WTC11 (cell line): ENCODE data around the gene MSI2. TPM values are rescaled to one million over a fixed set of nuclear protein-coding genes. Genes with fewer than 3 reads are reported as not detected.

Experiments
- ATAC-seq: fragments of 200-7000 bp; cut with Tn5 transposase; 2 replicates; pipeline ENCODE4 v1.10.0; 2021; ENCODE audit warnings: mild to moderate bottlenecking, moderate library complexity
- CTCF ChIA-PET: fragments of 300-600 bp; sonication (Branson Sonifier 250); formaldehyde crosslinking; loops from one replicate; lab custom pipeline; 2021; ENCODE audit warnings: antibody characterized with exemption; lab: Charles Lee
- POLR2A ChIA-PET: fragments of 350-600 bp; sonication (Branson Sonifier 250); formaldehyde crosslinking; loops from one replicate; lab custom pipeline; 2021; ENCODE audit warnings: antibody characterized with exemption; lab: Charles Lee
- DNase-seq: peaks from one replicate; pipeline ENCODE4 v3.0.0; 2021; ENCODE audit warnings: low spot score
- H3K27ac Mint-ChIP-seq: 2 replicates; pipeline ENCODE4 v1.8.0; 2021; ENCODE audit warnings: mixed read lengths
- H3K27me3 Mint-ChIP-seq: 2 replicates; pipeline ENCODE4 v1.8.0; 2021; ENCODE audit warnings: low read depth, mild to moderate bottlenecking, moderate library complexity, mixed read lengths
- H3K36me3 Mint-ChIP-seq: 2 replicates; pipeline ENCODE4 v1.8.0; 2021; ENCODE audit warnings: mixed read lengths
- H3K4me1 Mint-ChIP-seq: 2 replicates; pipeline ENCODE4 v1.8.0; 2022; ENCODE audit warnings: mixed read lengths
- H3K4me3 Mint-ChIP-seq: 2 replicates; pipeline ENCODE4 v1.8.0; 2021; ENCODE audit warnings: mild to moderate bottlenecking, moderate library complexity, mixed read lengths
- H3K9me3 Mint-ChIP-seq: 2 replicates; pipeline ENCODE4 v1.8.0; 2021; ENCODE audit warnings: mixed read lengths
- EMX1 ChIP-seq: fragments of 250-450 bp; sonication (Bioruptor Pico); IDR thresholded peaks from 2 replicates; pipeline ENCODE4 v1.8.0; 2021; ENCODE audit warnings: mild to moderate bottlenecking
- ESRRA ChIP-seq: sonication (generic); formaldehyde crosslinking; IDR thresholded peaks from 2 replicates; pipeline ENCODE4 v1.8.1; 2022; ENCODE audit warnings: mild to moderate bottlenecking, missing genetic modification reagents, borderline replicate concordance
- HMGA2 ChIP-seq: fragments of 250-450 bp; sonication (Bioruptor Pico); IDR thresholded peaks from 2 replicates; pipeline ENCODE4 v1.4.0; 2021; ENCODE audit warnings: mild to moderate bottlenecking, moderate library complexity
- MXD4 ChIP-seq: fragments of 250-450 bp; sonication (Bioruptor Pico); IDR thresholded peaks from 2 replicates; pipeline ENCODE4 v1.8.0; 2021; ENCODE audit warnings: mild to moderate bottlenecking, moderate library complexity, borderline replicate concordance
- NR1H2 ChIP-seq: sonication (generic); formaldehyde crosslinking; IDR thresholded peaks from 2 replicates; pipeline ENCODE4 v1.9.0; 2021; ENCODE audit warnings: mild to moderate bottlenecking, moderate library complexity, missing genetic modification reagents
- NR2C2 ChIP-seq: sonication (generic); formaldehyde crosslinking; IDR thresholded peaks from 2 replicates; pipeline ENCODE4 v1.8.0; 2022; ENCODE audit warnings: mild to moderate bottlenecking, missing genetic modification reagents
- SMAD3 ChIP-seq: sonication (generic); formaldehyde crosslinking; IDR thresholded peaks from 2 replicates; pipeline ENCODE4 v1.8.0; 2022; ENCODE audit warnings: missing genetic modification reagents, mild to moderate bottlenecking, borderline replicate concordance
- SMAD4 ChIP-seq: sonication (generic); formaldehyde crosslinking; IDR thresholded peaks from 2 replicates; pipeline ENCODE4 v1.8.0; 2022; ENCODE audit warnings: mild to moderate bottlenecking, missing genetic modification reagents
- SOX15 ChIP-seq: fragments of 250-450 bp; sonication (Bioruptor Pico); IDR thresholded peaks from 2 replicates; pipeline ENCODE4 v1.9.0; 2021; ENCODE audit warnings: mild to moderate bottlenecking
- TEAD4 ChIP-seq: sonication (generic); formaldehyde crosslinking; IDR thresholded peaks from 2 replicates; pipeline ENCODE4 v1.8.0; 2022; ENCODE audit warnings: mild to moderate bottlenecking, missing genetic modification reagents
- TP53 ChIP-seq: sonication (generic); formaldehyde crosslinking; IDR thresholded peaks from 2 replicates; pipeline ENCODE4 v1.8.1; 2023; ENCODE audit warnings: mild to moderate bottlenecking, missing genetic modification reagents
- ZNF232 ChIP-seq: sonication (generic); formaldehyde crosslinking; IDR thresholded peaks from 2 replicates; pipeline ENCODE4 v1.8.0; 2022; ENCODE audit warnings: mild to moderate bottlenecking, missing genetic modification reagents
- ZNF263 ChIP-seq: sonication (generic); formaldehyde crosslinking; IDR thresholded peaks from 2 replicates; pipeline ENCODE4 v1.8.1; 2022; ENCODE audit warnings: low read depth, mild to moderate bottlenecking, moderate library complexity, missing genetic modification reagents
- total RNA-seq: library from RNA; stranded (reverse); gene quantifications from 3 replicates; pipeline ENCODE4 v1.2.3, GENCODE V29; 2021
- TF ChIP-seq, protein P1 (sequence below): sonication (generic); formaldehyde crosslinking; IDR thresholded peaks from 2 replicates; pipeline ENCODE4 v1.8.0; 2022; ENCODE audit warnings: missing genetic modification reagents
- TF ChIP-seq, protein P2 (sequence below): sonication (generic); formaldehyde crosslinking; IDR thresholded peaks from 2 replicates; pipeline ENCODE4 v1.8.0; 2023; ENCODE audit warnings: mild to moderate bottlenecking, missing genetic modification reagents
- TF ChIP-seq, protein P3 (sequence below): sonication (generic); formaldehyde crosslinking; conservative IDR thresholded peaks from 2 replicates; pipeline ENCODE4 v1.8.1; 2022; ENCODE audit warnings: mild to moderate bottlenecking, missing genetic modification reagents
- TF ChIP-seq, protein P4 (sequence below): fragments of 200-600 bp; IDR thresholded peaks from 2 replicates; pipeline ENCODE4 v1.8.0; 2022; ENCODE audit warnings: antibody characterized with exemption
- TF ChIP-seq, protein P5 (sequence below): fragments of 250-450 bp; sonication (Bioruptor Pico); IDR thresholded peaks from 2 replicates; pipeline ENCODE4 v1.9.0; 2021; ENCODE audit warnings: mild to moderate bottlenecking
- TF ChIP-seq, protein P6 (sequence below): sonication (generic); formaldehyde crosslinking; IDR thresholded peaks from 2 replicates; pipeline ENCODE4 v1.8.1; 2023; ENCODE audit warnings: mild to moderate bottlenecking, missing genetic modification reagents, moderate library complexity
- TF ChIP-seq, protein P7 (sequence below): sonication (generic); formaldehyde crosslinking; IDR thresholded peaks from 2 replicates; pipeline ENCODE4 v1.8.0; 2023; ENCODE audit warnings: missing genetic modification reagents
- TF ChIP-seq, protein P8 (sequence below): sonication (generic); formaldehyde crosslinking; IDR thresholded peaks from 2 replicates; pipeline ENCODE4 v1.8.1; 2022; ENCODE audit warnings: mild to moderate bottlenecking, moderate library complexity, missing genetic modification reagents

Gene MSI2
- total RNA-seq, 1 experiment from 2014 or later, result 82.1 TPM

DNA sequence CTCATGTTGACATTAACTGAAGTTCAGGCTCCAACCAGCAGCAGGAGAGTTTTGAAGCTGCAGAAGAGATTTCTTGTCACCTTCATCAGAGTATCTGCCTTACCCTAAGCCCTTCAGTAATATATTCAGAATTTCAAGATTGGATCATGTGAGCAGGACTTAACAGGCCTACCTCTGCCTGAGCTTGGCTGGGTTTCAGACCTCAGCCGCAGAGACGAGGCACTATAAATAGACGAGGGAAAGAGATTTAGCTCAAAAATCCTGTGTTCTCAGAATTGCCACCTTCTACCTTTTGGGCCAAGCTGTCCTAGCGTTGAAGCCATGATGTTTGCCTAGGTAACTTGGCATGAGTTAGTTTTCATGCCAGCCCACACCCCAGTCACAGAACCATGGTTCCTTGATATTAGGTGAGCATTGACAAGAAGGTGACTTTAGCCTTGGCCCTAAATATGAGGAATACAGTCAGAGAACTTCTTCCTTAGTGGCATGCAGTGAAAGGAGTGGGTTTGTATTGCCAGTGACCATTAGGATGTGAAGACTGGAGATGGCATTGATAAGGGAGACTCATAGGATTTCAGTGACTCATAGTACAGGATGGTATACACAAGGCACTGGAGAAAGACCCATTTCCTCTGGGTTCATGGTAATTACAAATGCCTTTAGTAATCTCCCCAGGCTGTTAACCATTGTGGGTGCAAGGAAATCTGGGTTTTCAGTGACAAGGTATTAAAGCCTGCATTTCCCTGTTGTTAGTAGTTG is 224.3 kb downstream of the MSI2 start (continued):
- TF ChIP-seq, protein P1, sequence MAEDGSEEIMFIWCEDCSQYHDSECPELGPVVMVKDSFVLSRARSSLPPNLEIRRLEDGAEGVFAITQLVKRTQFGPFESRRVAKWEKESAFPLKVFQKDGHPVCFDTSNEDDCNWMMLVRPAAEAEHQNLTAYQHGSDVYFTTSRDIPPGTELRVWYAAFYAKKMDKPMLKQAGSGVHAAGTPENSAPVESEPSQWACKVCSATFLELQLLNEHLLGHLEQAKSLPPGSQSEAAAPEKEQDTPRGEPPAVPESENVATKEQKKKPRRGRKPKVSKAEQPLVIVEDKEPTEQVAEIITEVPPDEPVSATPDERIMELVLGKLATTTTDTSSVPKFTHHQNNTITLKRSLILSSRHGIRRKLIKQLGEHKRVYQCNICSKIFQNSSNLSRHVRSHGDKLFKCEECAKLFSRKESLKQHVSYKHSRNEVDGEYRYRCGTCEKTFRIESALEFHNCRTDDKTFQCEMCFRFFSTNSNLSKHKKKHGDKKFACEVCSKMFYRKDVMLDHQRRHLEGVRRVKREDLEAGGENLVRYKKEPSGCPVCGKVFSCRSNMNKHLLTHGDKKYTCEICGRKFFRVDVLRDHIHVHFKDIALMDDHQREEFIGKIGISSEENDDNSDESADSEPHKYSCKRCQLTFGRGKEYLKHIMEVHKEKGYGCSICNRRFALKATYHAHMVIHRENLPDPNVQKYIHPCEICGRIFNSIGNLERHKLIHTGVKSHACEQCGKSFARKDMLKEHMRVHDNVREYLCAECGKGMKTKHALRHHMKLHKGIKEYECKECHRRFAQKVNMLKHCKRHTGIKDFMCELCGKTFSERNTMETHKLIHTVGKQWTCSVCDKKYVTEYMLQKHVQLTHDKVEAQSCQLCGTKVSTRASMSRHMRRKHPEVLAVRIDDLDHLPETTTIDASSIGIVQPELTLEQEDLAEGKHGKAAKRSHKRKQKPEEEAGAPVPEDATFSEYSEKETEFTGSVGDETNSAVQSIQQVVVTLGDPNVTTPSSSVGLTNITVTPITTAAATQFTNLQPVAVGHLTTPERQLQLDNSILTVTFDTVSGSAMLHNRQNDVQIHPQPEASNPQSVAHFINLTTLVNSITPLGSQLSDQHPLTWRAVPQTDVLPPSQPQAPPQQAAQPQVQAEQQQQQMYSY (CRISPR knock-in tag), result no peak
- TF ChIP-seq TEAD4 (CRISPR knock-in tag) (no peak), SMAD4 (CRISPR knock-in tag) (no peak), EMX1 (no peak)
- TF ChIP-seq, protein P2, sequence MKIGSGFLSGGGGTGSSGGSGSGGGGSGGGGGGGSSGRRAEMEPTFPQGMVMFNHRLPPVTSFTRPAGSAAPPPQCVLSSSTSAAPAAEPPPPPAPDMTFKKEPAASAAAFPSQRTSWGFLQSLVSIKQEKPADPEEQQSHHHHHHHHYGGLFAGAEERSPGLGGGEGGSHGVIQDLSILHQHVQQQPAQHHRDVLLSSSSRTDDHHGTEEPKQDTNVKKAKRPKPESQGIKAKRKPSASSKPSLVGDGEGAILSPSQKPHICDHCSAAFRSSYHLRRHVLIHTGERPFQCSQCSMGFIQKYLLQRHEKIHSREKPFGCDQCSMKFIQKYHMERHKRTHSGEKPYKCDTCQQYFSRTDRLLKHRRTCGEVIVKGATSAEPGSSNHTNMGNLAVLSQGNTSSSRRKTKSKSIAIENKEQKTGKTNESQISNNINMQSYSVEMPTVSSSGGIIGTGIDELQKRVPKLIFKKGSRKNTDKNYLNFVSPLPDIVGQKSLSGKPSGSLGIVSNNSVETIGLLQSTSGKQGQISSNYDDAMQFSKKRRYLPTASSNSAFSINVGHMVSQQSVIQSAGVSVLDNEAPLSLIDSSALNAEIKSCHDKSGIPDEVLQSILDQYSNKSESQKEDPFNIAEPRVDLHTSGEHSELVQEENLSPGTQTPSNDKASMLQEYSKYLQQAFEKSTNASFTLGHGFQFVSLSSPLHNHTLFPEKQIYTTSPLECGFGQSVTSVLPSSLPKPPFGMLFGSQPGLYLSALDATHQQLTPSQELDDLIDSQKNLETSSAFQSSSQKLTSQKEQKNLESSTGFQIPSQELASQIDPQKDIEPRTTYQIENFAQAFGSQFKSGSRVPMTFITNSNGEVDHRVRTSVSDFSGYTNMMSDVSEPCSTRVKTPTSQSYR (CRISPR knock-in tag), result no peak
- TF ChIP-seq, protein P3, sequence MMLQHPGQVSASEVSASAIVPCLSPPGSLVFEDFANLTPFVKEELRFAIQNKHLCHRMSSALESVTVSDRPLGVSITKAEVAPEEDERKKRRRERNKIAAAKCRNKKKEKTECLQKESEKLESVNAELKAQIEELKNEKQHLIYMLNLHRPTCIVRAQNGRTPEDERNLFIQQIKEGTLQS (CRISPR knock-in tag), result no peak
- TF ChIP-seq, all 79 proteins: peak for 0

DNA sequence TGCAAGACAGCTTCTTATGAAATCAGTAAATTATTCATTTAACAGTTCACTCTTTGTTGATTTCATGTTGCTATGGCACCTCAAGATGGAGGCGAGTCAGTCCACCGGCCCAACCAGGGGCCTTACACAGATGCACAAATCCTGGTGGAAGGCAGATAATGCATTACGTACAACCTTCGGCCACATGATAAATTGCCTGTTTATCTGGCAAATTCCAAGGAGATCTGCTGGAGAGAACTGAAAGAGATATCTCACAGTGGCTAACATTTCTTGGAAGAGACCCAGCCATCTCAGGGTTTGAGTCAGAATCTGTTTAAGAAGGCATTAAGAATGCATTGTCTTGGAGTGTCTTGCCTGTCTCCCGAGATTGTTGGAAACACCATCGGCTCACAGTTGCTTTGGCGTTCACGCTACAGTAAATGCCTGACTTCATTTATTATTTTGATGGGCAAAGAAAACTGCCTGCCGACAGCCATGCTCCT is 225.6 kb downstream of the MSI2 start:
- POLR2A ChIA-PET, result interaction anchor here (0.6 kb wide), 1 partner anchor 10 kb away, joined by 3 read pairs; no protein-coding TSS in a partner anchor
- no peak for ATAC-seq
- Mint-ChIP-seq H3K36me3 (no peaks in the 10 kb centered on the region), H3K27ac (no peak overlapping the region), H3K9me3 (no peaks in the 10 kb centered on the region), H3K4me3 (no peak overlapping the region), H3K4me1 (peaks cover 36% of the 10 kb centered on the region), H3K27me3 (no peaks in the 10 kb centered on the region)
- no peak for DNase-seq
- CTCF ChIA-PET, result interaction anchor here (0.9 kb wide), 1 partner anchor 34 kb away, joined by 3 read pairs; no protein-coding TSS in a partner anchor
- TF ChIP-seq ZNF263 (CRISPR knock-in tag) (no peak), NR1H2 (no peak), ZNF232 (no peak), TP53 (CRISPR knock-in tag) (no peak), TEAD4 (CRISPR knock-in tag) (no peak), MXD4 (CRISPR knock-in tag) (no peak), ESRRA (no peak), SMAD3 (CRISPR knock-in tag) (no peak), NR2C2 (CRISPR knock-in tag) (no peak), HMGA2 (CRISPR knock-in tag) (no peak), SOX15 (no peak), SMAD4 (CRISPR knock-in tag) (no peak)
- TF ChIP-seq, protein P4, sequence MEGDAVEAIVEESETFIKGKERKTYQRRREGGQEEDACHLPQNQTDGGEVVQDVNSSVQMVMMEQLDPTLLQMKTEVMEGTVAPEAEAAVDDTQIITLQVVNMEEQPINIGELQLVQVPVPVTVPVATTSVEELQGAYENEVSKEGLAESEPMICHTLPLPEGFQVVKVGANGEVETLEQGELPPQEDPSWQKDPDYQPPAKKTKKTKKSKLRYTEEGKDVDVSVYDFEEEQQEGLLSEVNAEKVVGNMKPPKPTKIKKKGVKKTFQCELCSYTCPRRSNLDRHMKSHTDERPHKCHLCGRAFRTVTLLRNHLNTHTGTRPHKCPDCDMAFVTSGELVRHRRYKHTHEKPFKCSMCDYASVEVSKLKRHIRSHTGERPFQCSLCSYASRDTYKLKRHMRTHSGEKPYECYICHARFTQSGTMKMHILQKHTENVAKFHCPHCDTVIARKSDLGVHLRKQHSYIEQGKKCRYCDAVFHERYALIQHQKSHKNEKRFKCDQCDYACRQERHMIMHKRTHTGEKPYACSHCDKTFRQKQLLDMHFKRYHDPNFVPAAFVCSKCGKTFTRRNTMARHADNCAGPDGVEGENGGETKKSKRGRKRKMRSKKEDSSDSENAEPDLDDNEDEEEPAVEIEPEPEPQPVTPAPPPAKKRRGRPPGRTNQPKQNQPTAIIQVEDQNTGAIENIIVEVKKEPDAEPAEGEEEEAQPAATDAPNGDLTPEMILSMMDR, result no peak
- TF ChIP-seq, protein P5, sequence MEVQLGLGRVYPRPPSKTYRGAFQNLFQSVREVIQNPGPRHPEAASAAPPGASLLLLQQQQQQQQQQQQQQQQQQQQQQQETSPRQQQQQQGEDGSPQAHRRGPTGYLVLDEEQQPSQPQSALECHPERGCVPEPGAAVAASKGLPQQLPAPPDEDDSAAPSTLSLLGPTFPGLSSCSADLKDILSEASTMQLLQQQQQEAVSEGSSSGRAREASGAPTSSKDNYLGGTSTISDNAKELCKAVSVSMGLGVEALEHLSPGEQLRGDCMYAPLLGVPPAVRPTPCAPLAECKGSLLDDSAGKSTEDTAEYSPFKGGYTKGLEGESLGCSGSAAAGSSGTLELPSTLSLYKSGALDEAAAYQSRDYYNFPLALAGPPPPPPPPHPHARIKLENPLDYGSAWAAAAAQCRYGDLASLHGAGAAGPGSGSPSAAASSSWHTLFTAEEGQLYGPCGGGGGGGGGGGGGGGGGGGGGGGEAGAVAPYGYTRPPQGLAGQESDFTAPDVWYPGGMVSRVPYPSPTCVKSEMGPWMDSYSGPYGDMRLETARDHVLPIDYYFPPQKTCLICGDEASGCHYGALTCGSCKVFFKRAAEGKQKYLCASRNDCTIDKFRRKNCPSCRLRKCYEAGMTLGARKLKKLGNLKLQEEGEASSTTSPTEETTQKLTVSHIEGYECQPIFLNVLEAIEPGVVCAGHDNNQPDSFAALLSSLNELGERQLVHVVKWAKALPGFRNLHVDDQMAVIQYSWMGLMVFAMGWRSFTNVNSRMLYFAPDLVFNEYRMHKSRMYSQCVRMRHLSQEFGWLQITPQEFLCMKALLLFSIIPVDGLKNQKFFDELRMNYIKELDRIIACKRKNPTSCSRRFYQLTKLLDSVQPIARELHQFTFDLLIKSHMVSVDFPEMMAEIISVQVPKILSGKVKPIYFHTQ, result no peak
- TF ChIP-seq, protein P6, sequence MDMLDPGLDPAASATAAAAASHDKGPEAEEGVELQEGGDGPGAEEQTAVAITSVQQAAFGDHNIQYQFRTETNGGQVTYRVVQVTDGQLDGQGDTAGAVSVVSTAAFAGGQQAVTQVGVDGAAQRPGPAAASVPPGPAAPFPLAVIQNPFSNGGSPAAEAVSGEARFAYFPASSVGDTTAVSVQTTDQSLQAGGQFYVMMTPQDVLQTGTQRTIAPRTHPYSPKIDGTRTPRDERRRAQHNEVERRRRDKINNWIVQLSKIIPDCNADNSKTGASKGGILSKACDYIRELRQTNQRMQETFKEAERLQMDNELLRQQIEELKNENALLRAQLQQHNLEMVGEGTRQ (CRISPR knock-in tag), result no peak
- TF ChIP-seq, protein P7, sequence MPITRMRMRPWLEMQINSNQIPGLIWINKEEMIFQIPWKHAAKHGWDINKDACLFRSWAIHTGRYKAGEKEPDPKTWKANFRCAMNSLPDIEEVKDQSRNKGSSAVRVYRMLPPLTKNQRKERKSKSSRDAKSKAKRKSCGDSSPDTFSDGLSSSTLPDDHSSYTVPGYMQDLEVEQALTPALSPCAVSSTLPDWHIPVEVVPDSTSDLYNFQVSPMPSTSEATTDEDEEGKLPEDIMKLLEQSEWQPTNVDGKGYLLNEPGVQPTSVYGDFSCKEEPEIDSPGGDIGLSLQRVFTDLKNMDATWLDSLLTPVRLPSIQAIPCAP (CRISPR knock-in tag), result no peak
- TF ChIP-seq, protein P8, sequence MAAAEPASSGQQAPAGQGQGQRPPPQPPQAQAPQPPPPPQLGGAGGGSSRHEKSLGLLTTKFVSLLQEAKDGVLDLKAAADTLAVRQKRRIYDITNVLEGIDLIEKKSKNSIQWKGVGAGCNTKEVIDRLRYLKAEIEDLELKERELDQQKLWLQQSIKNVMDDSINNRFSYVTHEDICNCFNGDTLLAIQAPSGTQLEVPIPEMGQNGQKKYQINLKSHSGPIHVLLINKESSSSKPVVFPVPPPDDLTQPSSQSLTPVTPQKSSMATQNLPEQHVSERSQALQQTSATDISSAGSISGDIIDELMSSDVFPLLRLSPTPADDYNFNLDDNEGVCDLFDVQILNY, result no peak
